KMS-11 (cell line): Measurements from ENCODE around the gene POLL.

Experiments used
- H2AFZ ChIP-seq: fragments of 200-600 bp; sonication (generic); 2 replicates; pipeline ENCODE4 v1.6.1; 2016; ENCODE audit warnings: antibody characterized with exemption, mixed run types, low read depth
- H3K27ac ChIP-seq: fragments of 200-600 bp; sonication (generic); 2 replicates; pipeline ENCODE4 v1.6.1; 2016; ENCODE audit warnings: mild to moderate bottlenecking, mixed run types
- H3K27me3 ChIP-seq: fragments of 200-600 bp; sonication (generic); 2 replicates; pipeline ENCODE4 v1.6.1; 2017; ENCODE audit warnings: mild to moderate bottlenecking, low read depth, mixed run types, moderate library complexity; ENCODE audit not compliant: insufficient read depth
- H3K36me3 ChIP-seq: fragments of 200-600 bp; sonication (generic); 2 replicates; pipeline ENCODE4 v1.6.1; 2017; ENCODE audit warnings: mild to moderate bottlenecking, mixed run types; ENCODE audit not compliant: insufficient read depth
- H3K4me1 ChIP-seq: fragments of 200-600 bp; sonication (generic); 2 replicates; pipeline ENCODE4 v1.6.1; 2016; ENCODE audit warnings: mild to moderate bottlenecking, low read depth, mixed run types; ENCODE audit not compliant: poor library complexity, severe bottlenecking
- H3K4me2 ChIP-seq: fragments of 200-600 bp; sonication (generic); 2 replicates; pipeline ENCODE4 v1.7.0; 2016; ENCODE audit warnings: mild to moderate bottlenecking, mixed run types
- H3K4me3 ChIP-seq: fragments of 200-600 bp; sonication (generic); IDR thresholded peaks from 2 replicates; pipeline ENCODE4 v1.6.1; 2017; ENCODE audit warnings: low read depth, low read length, mixed read lengths; ENCODE audit not compliant: insufficient read depth
- H3K79me2 ChIP-seq: fragments of 200-600 bp; sonication (generic); 2 replicates; pipeline ENCODE4 v1.6.1; 2016; ENCODE audit warnings: low read depth, mixed run types; ENCODE audit not compliant: insufficient read depth
- H3K9ac ChIP-seq: fragments of 200-600 bp; sonication (generic); 2 replicates; pipeline ENCODE4 v1.6.1; 2016; ENCODE audit warnings: mild to moderate bottlenecking, mixed run types
- H4K20me1 ChIP-seq: fragments of 200-600 bp; sonication (generic); 2 replicates; pipeline ENCODE4 v1.6.1; 2016; ENCODE audit warnings: mild to moderate bottlenecking, mixed run types; ENCODE audit not compliant: insufficient read depth
- TF ChIP-seq, protein P1 (sequence below): fragments of 200-600 bp; sonication (generic); conservative IDR thresholded peaks from 2 replicates; pipeline ENCODE4 v1.6.1; 2017; ENCODE audit warnings: low read depth, mild to moderate bottlenecking, antibody characterized with exemption, low read length, moderate library complexity, mixed read lengths

The POLL gene

DNA sequence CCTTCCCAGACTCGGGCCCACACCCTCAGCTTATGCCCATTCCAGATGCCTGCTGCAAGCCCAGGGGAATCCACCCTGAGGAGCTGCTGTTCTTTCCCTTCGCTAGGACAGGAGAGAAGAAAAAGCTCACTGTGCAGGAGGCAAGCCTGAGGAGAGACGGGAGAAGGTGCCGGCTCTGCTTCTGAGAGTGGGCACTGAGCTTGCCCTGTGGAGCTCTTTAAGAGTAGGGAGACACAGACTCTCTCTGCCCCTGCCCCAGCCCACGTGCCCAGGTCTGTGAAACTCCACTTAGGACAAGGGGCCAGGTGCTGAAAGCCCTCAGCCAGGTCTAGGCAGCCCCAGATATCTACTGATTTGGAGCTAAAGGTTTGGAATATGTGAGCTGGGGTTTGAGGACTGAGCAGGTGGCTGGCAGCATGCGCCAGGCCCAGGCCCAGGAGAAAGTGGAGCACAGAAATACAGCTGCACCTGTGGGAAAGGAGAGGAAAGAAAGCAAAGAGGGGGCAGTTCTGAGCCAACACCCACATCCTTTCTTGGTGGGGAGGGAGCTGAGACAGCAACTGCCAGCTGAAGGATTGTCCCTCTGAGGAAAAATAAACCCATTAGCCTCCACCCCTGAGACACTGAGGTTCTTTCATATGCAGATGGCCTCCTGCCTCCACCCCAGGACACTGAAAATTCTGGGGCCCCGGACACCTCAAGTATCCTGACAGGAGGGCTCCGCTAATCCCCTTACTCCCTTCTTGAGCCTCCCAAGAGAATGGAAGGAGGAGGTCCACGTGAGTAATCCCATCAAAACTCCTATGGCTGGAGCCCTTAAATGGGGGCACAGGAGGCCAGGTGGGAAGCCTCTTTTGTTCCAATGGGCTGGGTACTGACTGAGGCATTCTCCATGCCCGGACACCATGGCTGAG, 7.3 kb downstream of the POLL start:
- Histone ChIP-seq H3K36me3 (no peaks in the 10 kb centered on the region), H3K4me3 (no peak overlapping the region), H3K4me1 (peaks cover 15% of the 10 kb centered on the region), H3K4me2 (no peak overlapping the region; the same call in 1 of the 2 replicates), H3K79me2 (no peaks in the 10 kb centered on the region), H3K9ac (no peak overlapping the region), H4K20me1 (no peaks in the 10 kb centered on the region), H2AFZ (no peak overlapping the region), H3K27ac (no peak overlapping the region), H3K27me3 (no peaks in the 10 kb centered on the region)
- TF ChIP-seq, protein P1, sequence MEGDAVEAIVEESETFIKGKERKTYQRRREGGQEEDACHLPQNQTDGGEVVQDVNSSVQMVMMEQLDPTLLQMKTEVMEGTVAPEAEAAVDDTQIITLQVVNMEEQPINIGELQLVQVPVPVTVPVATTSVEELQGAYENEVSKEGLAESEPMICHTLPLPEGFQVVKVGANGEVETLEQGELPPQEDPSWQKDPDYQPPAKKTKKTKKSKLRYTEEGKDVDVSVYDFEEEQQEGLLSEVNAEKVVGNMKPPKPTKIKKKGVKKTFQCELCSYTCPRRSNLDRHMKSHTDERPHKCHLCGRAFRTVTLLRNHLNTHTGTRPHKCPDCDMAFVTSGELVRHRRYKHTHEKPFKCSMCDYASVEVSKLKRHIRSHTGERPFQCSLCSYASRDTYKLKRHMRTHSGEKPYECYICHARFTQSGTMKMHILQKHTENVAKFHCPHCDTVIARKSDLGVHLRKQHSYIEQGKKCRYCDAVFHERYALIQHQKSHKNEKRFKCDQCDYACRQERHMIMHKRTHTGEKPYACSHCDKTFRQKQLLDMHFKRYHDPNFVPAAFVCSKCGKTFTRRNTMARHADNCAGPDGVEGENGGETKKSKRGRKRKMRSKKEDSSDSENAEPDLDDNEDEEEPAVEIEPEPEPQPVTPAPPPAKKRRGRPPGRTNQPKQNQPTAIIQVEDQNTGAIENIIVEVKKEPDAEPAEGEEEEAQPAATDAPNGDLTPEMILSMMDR: no peak

DNA sequence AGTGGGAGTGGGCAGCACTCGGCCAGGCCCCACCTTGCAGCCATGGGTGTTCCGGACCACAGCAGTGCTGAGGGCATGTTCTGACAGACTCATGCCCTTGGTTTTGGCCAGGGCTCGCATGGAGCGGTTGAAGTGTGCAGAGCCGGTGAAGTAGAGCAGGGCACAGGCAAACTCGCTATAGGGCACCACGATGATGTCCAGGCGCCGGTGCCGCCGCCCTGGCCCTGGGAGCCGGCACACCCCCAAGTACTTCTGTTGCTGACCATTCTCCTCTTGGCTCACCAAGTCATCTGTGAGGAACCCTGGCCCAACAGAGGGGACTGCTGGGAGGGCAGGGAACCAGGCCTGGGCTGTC, 8.6 kb downstream of the POLL start:
- H3K79me2 ChIP-seq: no peaks in the 10 kb centered on the region
- H3K4me1 ChIP-seq: peaks cover 15% of the 10 kb centered on the region
- H3K9ac ChIP-seq: no peak overlapping the region
- no peak overlapping the region for H2AFZ ChIP-seq
- no peaks in the 10 kb centered on the region for H3K36me3 ChIP-seq
- H3K27ac ChIP-seq: no peak overlapping the region
- no peaks in the 10 kb centered on the region for H4K20me1 ChIP-seq
- no peak overlapping the region for H3K4me2 ChIP-seq
- H3K4me3 ChIP-seq: no peak overlapping the region
- TF ChIP-seq, protein P1: no peak
- no peaks in the 10 kb centered on the region for H3K27me3 ChIP-seq

DNA sequence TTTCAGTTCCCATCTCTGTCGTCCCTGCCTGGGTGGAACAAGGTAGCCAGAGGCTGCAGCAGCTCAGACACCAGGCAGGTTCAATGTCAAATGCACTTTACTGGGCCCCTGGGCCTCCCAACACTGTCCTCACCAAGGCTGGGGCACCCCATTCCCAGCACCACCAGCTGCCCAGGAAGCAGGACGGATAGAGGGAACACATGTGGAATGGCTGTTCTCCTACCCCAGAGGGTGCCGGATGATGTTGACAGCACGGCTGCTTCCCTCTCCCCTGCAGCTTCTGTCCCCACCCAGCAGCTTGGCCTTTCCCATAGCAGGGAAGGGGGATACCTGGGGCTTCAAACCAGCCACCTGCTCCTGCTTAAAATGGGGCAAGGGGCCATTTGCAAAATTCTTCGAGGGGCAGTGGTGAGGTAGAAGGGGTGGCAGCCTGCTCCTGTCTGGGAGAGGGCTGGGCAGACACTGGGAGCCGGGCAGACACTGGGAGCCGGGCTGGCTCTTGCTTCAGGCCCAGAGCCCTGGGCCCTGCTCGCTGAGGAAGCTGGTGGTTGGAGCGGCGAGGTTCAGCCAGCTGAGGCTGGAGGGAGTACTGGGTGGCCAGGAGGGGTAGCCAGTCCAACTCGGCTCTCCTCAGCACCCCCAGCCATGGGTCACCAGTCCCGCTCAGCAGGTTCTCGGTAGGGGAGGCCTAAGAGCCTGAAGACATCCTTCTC, 9.1 kb downstream of the POLL start:
- Histone ChIP-seq H3K27me3 (no peaks in the 10 kb centered on the region), H3K4me3 (no peak overlapping the region), H2AFZ (no peak overlapping the region), H3K79me2 (no peaks in the 10 kb centered on the region), H3K36me3 (no peaks in the 10 kb centered on the region), H3K4me2 (no peak overlapping the region), H3K27ac (no peak overlapping the region), H3K9ac (no peak overlapping the region), H3K4me1 (peaks cover 15% of the 10 kb centered on the region), H4K20me1 (no peaks in the 10 kb centered on the region)
- TF ChIP-seq, protein P1: no peak

DNA sequence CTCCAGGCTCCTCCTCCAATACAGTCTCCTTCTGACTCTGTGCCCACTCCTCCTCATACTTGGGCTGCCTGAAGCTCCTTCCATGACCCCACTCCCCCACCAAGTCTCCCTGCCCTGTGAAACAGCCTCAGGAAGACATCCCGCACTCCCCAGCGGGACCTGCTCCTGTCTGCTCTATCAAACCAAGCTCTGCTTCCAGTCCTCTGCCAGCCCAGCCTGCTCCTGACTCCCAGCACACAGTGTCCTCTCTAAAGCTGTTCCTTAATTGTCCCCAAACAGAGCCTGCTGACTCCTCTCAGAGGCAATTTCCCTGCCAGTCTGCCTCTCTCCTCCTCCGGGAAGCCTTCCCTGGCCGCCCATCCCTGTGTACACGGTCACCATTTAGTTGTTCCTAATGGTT, 9.9 kb downstream of the POLL start:
- no peaks in the 10 kb centered on the region for H4K20me1 ChIP-seq
- no peak overlapping the region for H3K4me3 ChIP-seq
- TF ChIP-seq, protein P1: no peak
- no peaks in the 10 kb centered on the region for H3K36me3 ChIP-seq
- peaks cover 15% of the 10 kb centered on the region for H3K4me1 ChIP-seq
- no peaks in the 10 kb centered on the region for H3K27me3 ChIP-seq
- no peaks in the 10 kb centered on the region for H3K79me2 ChIP-seq
- no peak overlapping the region for H3K9ac ChIP-seq
- H2AFZ ChIP-seq: no peak overlapping the region
- H3K27ac ChIP-seq: no peak overlapping the region
- no peak overlapping the region for H3K4me2 ChIP-seq
